ENCODE measurements around the gene CATSPERE. TPM values are rescaled to one million over a fixed set of nuclear protein-coding genes. Genes with fewer than 3 reads are reported as not detected.
A peak's percentile ranks its signal among the peaks of the same experiment; 100 is the strongest.
"Not testable (repeated sequence)": the region's sequence is repeated elsewhere in the genome, so short reads cannot be mapped to it uniquely, and the experiment has no call there.

Gene CATSPERE
- total RNA-seq, 1 donor from 2014 or later, result 1.1 TPM

DNA sequence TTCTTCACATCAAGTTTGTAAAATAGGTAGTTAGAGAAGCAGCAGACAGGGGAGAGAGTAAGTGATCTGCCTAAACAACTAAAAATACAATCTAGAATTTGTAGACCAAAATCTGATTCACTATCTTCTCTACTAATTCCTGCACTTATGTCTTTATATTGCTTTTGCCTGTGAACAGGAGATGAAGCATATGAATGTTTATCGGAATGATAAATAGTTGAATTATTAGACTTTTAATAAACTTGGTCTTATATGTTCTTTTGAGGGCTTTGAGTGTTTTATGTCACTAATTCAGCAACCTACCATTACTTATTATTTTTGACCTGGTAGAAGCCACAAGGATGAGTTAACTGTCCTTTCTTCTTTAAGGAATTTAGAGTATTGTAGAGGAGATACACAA lies 194.1 kb downstream of the CATSPERE start:
- no peak for DNase-seq
- Histone ChIP-seq H3K4me1 (peaks cover 42% of the 10 kb centered on the region), H3K4me3 (peak overlapping the region; percentile 93), H3K27me3 (no peaks in the 10 kb centered on the region), H3K9me3 (no peaks in the 10 kb centered on the region), H3K27ac (peak overlapping the region; percentile 97), H3K36me3 (no peaks in the 10 kb centered on the region)
- ATAC-seq, result no peak
- no peak for TF ChIP-seq CTCF (IDR thresholded peaks at IDR 0.05)
- intact Hi-C loops (cut with DNase I), result no loop called here

DNA sequence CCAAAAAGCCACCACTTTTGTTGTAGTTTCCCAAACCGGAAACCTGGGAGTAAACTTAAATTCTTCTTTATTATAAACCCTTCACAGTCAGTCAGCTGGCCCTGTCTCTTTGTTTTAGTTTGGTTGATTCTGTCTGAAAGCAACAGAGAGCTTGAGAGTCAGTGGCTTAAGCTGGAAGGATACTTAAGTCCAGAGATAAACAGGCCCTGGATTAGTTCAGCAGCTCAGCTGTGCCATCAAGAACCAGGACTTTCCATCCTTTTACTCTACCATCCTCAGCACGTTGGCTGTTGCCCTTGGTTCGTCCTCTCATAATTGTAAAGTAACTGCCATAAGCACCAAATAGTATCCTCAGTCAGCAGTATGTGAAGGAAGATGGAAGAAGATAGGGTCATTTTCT lies 196.3 kb downstream of the CATSPERE start:
- Histone ChIP-seq H3K27ac (no peak overlapping the region), H3K27me3 (no peaks in the 10 kb centered on the region), H3K4me1 (peaks cover 38% of the 10 kb centered on the region), H3K4me3 (no peak overlapping the region), H3K9me3 (no peaks in the 10 kb centered on the region), H3K36me3 (no peaks in the 10 kb centered on the region)
- no peak for TF ChIP-seq CTCF (IDR thresholded peaks at IDR 0.05)
- no peak for DNase-seq
- ATAC-seq, result no peak
- intact Hi-C loops (cut with DNase I), result no loop called here

- H3K9me3 ChIP-seq, result no peaks in the 10 kb centered on the region
- peak; percentile 77 for ATAC-seq
These were observed 198.6 kb downstream of the CATSPERE start for GRCh38 chr1:244659694-244660093.

DNA sequence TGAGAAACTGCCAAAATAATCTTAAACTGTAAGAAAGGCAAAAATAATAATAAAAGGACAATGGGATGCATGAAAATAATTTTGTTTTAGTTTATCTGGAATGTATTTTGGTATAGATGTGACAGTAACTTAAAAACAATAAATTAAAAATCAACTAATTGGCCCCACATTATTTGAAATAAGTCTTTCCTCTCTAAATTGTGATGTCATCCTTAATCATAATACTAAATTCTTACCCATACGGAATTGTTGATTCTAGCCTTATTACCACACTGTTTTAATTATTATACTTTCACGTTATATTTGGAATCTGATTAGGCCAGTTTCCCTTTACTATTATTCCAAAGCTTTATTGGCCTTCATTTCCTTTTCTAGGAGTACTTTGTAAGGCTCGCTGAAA lies 199.5 kb downstream of the CATSPERE start:
- intact Hi-C loops (cut with DNase I), result no loop called here
- H3K4me1 ChIP-seq, result peaks cover 51% of the 10 kb centered on the region
- H3K4me3 ChIP-seq, result no peak overlapping the region
- no peaks in the 10 kb centered on the region for H3K9me3 ChIP-seq
- ATAC-seq (no peak), DNase-seq (no peak)
- H3K36me3 ChIP-seq, result no peaks in the 10 kb centered on the region
- no peak overlapping the region for H3K27ac ChIP-seq
- H3K27me3 ChIP-seq, result no peaks in the 10 kb centered on the region
- no peak for TF ChIP-seq CTCF (IDR thresholded peaks at IDR 0.05)

More at GRCh38 chr1:244659694-244660093, 198.6 kb downstream of the CATSPERE start:
- H3K27ac ChIP-seq, result peak overlapping the region; percentile 43
- no peak for TF ChIP-seq CTCF (IDR thresholded peaks at IDR 0.05)
- no peaks in the 10 kb centered on the region for H3K36me3 ChIP-seq
- H3K4me1 ChIP-seq, result peaks cover 47% of the 10 kb centered on the region
- no peak overlapping the region for H3K4me3 ChIP-seq
- H3K27me3 ChIP-seq, result no peaks in the 10 kb centered on the region
- DNase-seq, result no peak
- intact Hi-C loops (cut with DNase I), result no loop called here

- intact Hi-C loops (cut with DNase I); H3K9me3 ChIP-seq; H3K36me3 ChIP-seq; H3K4me3 ChIP-seq; ATAC-seq; DNase-seq; H3K27me3 ChIP-seq: not testable (repeated sequence)
- peak overlapping the region; percentile 51 for H3K27ac ChIP-seq
- peaks cover 45% of the 10 kb centered on the region for H3K4me1 ChIP-seq
These were observed 200.7 kb downstream of the CATSPERE start for GRCh38 chr1:244661569-244662312.

DNA sequence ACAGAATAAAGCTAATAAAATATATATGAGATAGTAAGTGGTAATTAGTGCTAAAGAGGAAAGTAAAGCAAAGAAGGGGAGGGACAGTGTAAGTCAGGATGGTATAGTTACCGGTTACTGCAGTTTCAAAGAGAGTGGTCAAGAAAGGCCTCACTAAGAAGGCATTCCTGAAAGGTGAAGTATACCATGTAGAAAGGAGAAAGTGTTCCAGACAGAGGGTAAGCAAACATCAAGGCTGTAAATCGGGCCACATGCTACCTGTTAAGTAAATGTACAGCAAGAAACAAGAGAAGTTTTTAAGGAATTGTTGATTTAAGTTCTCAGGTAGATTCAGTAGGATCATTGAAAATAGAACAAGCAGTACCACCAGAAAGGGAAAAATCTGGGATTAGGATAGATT lies 201.5 kb downstream of the CATSPERE start:
- no peak for TF ChIP-seq CTCF (IDR thresholded peaks at IDR 0.05)
- Histone ChIP-seq H3K27me3 (no peaks in the 10 kb centered on the region), H3K9me3 (no peaks in the 10 kb centered on the region), H3K27ac (peak overlapping the region; percentile 51), H3K36me3 (no peaks in the 10 kb centered on the region), H3K4me3 (no peak overlapping the region), H3K4me1 (peaks cover 46% of the 10 kb centered on the region)
- DNase-seq (no peak), ATAC-seq (peak; percentile 84)
- intact Hi-C loops (cut with DNase I), result no loop called here
